HG03175 (cell line): Measurements from ENCODE around the gene NDUFS7.

Experiments used
- ATAC-seq: cut with Tn5 transposase; IDR thresholded peaks from one replicate; pipeline ENCODE4 v1.9.1; 2021; ENCODE audit warnings: mild to moderate bottlenecking, moderate library complexity; ENCODE audit not compliant: unreplicated experiment

The NDUFS7 gene

GRCh38 chr19:1364070-1364704 lies 19.5 kb upstream of the NDUFS7 start:
- ATAC-seq = no peak

DNA sequence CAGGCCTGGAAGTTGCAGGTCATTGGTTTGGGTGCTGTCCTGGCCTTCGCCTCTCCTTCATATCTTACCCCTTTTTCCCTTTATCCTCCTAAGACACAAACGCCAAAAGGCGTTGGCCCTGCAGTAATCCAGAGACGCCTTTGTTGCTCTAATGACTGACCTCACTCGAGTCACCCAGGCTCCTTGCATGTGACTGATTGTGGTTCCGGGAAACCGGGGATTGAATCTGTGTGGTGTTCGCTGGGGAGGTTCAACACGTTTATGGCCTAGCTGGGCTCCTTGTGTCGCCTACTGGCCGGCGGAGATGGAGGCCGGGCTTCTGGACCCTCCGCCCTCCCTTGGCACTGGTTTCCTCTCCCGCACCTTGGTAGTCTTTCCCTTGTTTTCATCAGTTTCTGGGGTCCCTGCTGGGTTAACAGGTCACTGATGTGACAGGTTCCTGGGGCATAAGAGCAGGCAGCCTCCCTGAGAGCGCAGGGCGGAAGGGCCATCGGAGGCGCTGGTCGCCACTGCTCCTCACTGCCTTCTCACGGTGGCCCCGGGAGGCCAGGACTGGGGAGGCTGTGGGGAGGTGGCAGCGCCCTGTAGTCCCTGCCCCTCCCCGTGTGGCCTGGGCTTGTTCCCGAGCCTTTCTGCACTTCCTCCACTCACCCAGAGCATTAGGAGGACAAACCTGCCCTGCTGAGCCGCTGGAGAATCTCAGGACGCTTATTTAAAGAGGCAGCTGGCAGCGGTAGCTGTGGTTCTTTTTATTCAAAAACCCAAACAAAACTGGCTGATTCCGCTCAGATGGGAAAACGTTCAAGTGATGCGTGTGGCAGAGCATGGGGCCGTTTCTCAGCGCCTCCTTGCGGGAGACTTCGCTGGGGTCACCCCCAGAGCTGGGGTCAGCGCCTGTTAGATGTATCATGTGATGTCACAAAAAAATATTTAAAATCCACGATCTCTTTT lies 18.1 kb upstream of the NDUFS7 start:
- no peak for ATAC-seq

- ATAC-seq = no peak
Observed at GRCh38 chr19:1366296-1366695, 17.4 kb upstream of the NDUFS7 start.

DNA sequence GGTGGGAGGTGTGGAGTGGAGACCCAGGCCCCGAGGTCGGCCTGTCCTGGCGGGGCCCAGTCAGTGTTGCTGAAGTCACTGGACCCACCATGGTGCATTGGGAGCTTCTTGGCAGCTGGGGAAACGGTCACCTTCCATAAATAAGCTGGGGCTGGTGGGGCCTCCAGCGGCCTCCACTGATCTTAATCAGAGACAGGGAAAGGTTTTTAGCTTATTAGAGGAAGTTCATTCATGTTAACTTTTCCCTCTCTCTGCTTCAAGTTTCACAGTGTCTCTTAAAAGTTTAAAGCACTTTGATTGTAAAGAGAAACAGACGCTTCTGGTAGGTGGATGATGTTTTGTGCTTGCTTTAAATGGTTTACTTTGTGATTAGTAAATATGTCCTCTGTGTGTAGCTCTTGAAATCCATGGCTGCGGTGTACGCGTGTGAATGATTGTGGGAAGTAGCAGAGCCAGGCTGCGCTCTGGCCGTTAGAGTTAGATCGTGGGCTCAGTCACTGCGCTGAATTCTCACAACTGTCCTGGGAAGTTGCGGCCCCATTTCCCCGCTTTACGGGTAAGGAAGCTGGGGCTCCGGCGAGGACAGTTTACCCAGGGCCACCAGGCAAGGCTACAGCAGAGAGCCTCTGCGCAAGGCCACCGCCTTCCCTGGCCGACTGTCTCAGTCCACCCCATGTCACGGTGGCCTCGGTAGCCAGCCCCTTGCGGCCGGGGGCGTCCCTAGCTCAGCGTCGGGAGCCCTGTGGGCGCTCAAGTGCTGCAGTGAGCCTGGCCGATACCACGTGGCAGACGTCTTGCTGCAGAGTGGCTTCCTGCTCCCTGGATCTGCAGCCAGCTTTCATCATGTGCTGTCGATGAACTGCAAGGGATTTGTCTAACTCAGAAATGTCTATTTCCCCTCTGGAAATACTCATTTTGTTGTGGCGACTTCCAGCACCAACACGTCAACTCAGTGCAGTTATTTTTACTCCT lies 16.5 kb upstream of the NDUFS7 start:
- no peak for ATAC-seq

DNA sequence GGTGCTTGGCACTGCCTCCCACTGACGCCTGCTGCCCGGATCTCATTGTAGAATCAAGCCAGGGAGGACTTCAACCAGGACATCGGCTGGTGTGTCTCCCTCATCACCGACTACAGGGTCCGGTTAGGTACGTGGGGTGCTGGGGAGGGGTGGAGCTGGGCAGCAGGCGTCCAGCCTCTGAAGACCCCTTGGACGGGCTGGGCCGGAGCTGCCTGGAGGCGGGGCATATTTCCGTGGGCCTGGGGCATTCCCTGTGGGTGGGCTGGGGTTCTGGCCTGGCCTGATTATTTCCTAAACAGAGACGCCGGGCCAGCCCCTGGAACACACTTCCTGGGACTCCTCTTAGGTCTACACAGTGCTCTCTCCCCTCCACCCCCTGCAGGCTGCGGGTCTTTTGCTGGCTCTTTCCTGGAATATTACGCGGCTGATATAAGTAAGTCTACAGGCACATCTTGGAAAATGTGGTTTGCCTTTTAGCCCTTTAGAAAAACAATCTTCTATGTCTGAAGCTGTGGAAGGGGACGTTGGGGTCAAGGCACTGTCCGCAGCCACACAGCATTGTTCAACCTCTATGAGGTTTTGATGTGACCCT lies 14.4 kb upstream of the NDUFS7 start:
- no peak for ATAC-seq

GRCh38 chr19:1370579-1371361 lies 12.9 kb upstream of the NDUFS7 start:
- no peak for ATAC-seq

DNA sequence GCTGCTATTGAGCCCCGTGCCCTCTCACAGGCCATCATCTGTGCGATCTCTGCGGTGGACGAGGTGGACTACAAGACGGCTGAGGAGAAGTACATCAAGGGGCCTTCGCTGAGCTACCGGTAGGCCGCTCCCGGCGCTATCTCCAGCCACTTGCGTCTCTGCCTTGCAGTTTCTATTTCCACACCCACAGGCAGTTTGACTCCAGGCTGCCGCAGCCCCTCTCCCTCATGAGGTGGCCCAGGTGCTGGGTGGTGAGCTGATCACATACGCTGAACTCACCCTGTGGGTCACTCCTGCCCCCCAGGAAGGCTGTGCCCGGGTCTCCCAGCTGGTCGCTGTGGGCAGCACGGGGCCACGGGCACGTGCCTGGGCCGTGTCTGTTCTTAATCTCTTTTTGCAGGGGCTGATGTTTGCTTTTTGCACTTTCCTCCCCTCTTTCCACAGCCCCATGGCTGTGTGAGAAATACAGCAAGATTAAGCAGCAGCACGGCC lies 10.6 kb upstream of the NDUFS7 start:
- no peak for ATAC-seq

DNA sequence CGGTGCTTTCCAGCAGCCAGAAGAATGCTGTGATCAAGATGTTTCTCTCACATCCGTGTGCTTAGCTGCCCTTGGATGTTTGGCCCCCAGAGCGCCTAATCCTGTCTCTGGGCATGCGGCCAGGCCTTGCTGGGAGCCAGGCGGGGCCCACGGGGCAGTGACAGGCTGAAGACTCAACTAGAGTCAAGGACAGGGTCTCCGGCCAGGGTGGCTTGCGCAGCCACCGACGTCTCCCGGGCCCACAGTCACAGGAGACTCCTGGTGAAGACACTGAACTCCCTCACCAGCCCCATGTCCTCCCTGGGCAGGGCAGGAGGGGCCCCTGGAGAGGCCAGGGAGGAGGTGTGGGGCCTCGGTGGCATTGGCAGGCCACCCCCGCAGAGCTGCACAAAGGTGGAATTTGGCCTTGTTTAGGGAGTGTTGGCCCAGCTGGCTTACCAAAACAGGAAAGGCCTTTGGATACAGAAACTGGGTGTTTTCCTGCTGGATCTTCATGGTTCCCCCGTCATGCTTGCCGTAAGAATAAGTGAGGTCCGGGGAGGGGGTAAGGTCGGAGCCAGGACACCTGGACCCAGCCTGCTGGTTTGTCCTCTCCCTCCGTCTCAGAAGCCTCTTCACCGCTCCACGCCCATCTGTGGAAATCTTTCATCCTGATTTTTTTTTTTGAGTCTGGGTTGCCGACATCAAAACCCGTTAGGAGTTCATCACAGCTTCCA lies 10.0 kb upstream of the NDUFS7 start:
- no peak for ATAC-seq

DNA sequence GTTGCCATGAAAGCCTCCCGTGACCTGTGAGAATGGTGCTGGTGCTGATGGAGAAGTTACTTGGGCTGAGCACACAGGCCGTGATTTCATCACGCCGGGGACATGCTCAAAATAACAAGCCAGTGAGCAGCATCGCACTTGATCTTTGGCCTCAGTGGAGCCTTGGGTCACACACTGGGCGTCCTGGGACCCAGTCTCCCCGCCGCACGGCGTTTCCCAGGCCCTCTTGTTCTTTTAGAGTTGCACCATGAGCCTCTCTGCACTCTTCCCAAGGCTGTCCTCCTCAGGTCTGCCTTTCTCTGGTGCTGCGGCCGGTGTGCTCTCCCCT lies 9.5 kb upstream of the NDUFS7 start:
- no peak for ATAC-seq

DNA sequence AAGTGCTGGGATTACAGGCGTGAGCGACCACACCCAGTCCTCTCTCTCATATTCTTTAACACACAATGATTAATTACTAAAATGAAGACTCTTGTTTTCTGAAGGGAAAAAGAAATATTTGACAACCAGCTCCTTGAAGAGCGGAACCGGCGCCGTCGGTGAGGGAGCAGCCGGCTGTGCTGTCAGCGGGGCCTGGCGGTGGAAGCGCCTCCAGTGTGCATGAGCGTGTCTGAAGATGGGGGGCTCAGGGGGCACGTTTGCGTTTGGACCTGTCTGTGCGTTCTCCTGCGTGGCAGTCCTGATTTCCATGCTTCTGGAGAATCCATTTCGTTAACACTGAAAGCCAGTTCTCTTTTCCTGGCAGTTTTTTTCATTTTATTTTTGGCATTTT lies 7.3 kb upstream of the NDUFS7 start:
- no peak for ATAC-seq

- no peak for ATAC-seq
Observed at GRCh38 chr19:1377176-1377964, 6.3 kb upstream of the NDUFS7 start.

GRCh38 chr19:1377965-1378785 lies 5.5 kb upstream of the NDUFS7 start:
- ATAC-seq = no peak

DNA sequence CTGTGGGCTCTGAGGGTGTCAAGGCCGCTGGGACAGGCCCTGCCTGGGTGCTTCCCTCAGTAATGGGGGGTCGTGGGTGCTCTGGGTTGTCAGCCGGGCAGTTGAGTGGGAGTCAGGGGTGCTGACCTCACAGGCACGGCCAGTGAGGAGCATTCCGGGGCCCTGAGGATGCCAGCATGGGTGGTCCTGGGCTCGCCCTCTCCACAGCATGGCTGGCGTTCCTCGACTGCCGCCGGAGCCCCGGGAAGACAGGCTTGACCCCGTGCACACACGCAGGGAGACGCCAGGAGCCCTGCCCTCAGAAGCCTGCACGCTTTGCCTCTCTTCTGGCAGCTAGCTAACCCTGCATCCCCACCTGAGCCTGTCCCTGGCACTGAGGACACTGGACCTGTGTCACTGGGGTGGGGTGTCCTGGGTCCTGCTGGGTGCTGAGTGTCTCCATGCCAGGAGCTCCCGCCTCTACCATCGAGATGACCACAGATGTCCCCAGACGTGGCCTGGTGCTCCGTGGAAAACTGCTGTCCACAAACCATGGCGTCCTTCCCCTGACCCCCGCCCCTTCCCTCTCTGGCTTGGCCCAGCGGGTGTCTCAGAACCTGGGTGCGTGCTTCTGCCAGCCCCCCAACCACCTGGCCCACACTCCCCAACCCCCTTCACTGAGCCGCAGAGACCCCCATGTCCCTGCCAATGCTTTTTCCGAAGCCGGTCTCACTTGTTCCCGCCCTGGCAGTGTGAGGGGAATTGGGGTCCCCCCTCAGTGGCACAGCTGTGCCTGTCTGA lies 4.4 kb upstream of the NDUFS7 start:
- no peak for ATAC-seq

GRCh38 chr19:1379961-1380489 lies 3.7 kb upstream of the NDUFS7 start:
- no peak for ATAC-seq

- ATAC-seq = no peak
Observed at GRCh38 chr19:1382250-1382649, 1.5 kb upstream of the NDUFS7 start.

DNA sequence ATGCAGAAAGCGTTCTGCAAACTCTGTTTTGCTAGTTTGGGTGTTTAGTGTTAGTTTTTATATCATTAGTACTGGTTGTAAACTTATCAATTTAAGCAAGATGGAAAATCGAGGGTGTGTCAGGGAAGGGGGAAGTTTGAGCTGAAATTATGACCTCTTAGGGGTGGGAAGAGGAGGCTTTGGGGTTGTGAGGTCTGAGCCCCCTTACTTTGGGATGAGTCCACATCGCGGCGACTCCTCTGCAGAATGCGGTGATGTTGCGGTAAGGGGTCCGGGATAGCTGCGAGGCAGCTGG lies 743 bp upstream of the NDUFS7 start:
- ATAC-seq = no peak

DNA sequence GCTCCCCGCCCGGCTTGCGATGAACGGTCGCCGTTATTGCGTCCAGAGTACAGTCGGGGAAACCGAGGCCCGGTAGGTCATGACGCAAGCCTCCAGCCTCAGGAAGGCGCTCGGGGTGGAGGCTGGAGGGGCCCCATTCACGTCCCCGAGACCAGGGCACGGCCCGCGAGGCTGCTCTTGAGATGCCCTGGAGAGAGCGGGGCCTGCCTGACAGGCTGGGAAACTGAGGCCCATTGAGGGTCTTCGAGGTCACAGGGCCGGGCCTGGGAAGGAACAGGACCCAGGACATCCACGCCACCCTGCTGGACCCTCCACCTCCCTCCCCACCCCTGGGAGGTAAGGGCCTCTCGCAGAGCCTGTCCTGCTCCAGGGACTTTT lies 367 bp downstream of the NDUFS7 start:
- ATAC-seq = no peak
